ENCODE data around the gene OTUD4.
A peak's percentile ranks its signal among the peaks of the same experiment; 100 is the strongest.
"Not testable (repeated sequence)": the region's sequence is repeated elsewhere in the genome, so short reads cannot be mapped to it uniquely, and the experiment has no call there.

OTUD4 gene

DNA sequence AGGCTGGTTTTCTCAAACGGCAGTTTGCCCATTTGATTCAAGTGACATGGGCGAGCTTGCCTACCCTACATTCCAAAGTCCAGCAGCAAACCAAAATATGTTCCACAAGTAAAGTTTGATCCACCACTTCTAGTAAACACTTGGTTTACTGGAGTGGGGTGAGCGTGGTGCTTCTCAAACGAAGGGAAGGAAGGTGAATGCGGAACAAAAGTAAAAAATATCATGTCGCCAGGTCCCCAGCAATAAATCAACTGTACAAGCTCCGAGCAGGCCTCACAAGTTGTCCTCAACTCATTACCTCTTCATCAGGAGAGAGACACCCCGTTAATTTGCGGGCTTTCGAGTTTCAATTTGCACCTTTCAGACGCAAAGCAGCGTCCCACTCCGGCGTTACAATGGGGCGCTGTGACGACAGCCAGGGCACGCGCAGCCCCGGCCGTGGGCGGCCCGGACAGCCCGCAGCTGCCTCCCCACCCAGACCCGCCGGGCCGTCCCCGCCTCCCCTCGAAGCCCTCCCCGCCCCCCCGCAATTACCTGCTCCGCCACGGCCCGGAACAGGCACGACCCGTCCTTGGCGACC lies 1.0 kb downstream of the OTUD4 start:
- peak; percentile 15 for DNase-seq

DNA sequence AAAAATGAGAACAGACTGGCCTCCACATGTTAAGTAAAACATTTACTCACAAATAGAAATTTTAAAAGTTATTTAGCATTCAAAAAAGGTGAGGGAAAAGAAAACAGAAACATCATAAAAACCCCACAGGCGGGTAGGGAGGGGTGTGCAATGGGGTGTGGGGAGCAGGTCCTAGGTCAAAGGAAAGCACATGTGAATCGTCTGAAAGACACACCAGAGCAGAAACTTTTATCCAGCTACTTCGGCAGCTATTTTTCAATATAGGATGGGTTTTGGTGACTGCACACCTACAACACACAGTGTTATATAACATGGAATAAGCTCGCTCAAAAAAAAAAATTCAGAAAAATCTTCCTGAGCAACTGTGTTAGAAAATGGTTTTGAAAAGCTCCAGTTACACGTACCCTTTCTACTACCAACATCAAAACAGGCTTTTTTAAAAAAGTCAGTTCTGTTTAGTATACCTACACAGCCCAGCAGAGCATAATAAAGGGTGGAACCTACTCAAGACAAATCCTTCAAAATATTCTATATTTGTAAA lies 1.6 kb downstream of the OTUD4 start:
- DNase-seq = no peak

DNA sequence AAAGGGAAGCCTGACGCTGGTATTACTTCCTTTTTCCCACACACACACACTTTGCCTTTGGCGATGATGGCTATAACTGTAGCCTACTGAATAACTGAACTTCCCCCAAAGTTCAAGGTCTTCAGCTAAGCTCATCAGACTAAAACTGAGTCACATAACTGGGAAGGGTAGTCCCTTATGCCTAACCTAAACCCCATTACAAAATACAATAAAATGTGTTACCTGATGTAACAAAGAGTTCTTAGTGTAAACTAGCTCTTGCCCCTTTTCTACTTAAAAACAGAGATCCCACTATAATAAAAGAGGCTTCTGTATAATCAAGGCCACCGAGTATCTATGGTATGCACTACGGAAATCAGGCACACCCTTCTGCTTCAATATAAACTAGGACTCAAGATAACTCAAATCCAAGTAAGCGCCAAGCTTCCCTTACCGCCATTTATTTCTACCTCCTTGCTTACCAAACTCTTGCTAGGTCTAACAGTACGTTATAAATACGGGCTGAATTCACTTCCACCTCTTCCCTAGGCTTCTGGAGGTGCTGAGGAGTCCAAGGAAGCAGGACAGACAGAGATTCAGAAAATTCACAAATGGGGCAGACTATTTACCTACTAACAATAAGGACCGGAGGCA lies 2.4 kb downstream of the OTUD4 start:
- DNase-seq = peak; percentile 45

DNA sequence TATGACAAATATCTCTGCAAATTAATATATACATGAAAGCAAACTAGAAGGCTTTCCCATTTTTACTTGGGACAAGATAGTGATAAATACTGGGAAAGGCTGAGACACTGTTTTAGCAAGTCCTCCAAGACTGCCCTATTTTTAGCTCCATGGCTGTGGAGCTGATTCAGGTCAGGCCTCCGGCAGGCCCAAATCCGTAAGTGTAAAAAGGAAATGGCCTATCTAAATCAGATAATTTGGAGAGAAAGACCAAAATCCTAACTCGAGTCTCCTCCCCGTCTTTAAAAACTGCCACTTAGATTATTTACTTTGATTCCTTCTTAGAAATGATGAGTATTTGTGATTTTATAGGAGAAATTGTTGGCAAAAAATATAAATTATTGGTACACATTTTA lies 2.9 kb downstream of the OTUD4 start:
- no peak for DNase-seq

DNA sequence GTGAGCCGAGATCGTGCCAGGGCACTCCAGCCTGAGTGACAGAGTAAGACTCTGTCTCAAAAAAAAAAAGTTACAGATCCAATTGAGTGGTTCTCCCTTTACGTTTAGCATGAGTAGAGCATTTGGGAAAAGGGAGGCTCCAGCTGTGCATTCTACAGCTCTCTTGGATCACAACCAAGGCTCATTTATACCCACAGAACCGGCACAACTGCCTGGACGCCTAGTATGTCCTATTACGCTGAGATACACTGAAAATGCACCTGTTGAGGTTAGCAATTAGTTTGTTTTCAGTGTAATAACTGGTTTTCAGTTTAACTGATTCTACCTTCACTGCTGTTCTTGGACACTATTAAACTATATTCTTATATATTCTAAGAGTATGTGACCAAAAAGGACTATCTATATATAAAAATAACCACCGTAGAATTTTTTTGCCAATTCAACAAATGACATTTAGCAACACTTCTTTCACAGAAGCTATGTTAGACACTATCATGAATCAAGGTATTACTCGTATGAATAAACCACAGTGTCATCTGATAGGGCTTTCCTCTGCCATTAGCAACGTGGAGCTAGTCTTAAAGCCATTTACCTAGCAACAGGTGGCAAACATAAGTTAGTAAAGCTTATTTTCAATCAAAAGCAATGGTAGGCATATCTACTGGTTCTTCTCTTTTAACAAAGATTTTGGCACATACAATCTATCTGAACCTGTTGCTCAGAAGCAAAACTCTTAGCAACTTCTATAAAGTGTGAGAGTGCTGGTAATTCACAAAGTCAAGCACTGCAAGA lies 3.6 kb downstream of the OTUD4 start:
- no peak for DNase-seq

DNA sequence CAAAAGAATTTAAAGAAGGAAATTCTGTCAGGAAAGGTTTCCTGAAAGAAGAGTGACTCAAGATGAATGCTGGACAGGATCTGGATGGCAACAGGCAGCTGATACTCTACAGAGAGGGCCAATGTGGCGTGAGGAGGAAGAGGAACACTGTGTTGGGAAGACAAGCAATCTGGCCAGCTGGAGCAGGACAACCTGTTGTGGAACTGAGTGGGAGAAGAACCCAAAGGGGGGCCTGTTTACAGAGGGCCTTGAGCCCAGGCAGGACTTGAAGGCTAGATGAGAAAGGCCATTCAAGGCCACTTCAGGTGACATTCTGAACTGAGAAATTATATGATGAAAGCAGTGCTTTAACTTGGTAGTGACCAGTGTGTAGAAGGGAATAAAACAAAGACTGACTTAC lies 8.5 kb downstream of the OTUD4 start:
- DNase-seq = no peak

DNA sequence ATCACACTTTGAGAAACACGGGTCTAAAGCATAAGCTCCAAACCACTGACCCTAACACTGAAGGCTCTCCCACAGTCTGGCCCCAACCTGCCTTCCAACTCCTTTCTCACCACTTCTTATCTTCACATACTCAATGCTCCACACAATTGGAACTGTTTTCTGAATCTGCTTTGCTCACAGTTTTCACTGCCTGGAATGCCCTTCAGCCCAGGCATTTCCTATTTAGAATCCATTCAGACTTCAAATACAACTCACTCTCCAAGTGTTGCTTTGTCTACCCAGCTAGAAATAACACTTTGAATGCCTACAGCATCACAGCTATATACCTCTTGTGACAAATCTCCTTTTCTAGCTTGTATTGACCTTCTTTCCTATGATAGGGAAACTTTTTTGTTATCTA lies 10.2 kb downstream of the OTUD4 start:
- DNase-seq = no peak

DNA sequence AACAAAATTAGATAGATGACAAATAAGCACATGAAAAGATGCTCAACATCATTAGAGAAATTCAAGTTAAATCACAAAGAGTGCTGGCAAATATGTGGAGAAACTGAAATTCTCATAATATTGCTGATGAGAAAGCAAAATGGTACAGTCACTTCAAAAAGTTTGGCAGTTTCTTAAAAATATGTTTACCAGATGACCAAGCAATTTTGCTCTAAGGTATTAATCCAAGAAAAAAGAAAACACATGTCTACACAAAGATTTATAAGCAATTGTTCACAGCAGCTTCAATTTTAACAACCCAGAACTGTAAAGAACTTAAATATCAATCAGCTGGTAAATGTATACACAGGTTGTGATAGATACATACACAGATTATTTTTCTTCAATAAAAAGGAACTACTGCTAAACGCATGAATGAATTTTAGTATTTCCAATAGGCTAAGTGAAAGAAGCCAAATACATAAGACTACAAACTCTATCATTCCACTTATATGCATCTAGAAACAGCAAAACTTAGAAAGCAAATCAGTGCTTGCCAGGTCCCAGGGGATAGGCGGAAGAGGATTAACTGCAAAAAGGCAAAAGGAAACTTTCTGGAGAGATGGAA lies 11.7 kb downstream of the OTUD4 start:
- DNase-seq = no peak

DNA sequence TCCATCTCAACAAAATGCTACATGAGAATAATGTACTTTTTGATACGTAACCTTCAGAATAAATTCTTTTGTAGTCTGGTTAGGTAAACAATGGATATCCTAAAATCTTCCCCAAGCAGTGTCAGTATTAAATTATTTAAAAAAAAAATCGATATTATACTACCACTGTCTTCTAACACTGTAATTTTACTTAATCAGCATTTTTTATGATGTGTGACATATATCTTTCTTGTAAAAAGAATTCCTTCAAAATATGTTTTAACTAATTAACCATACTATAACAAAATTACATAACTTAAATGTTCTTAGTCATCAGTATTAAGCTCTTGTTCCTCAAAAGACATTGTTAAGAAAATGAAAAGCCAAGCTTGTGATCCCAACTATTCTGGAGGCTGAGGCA lies 12.5 kb downstream of the OTUD4 start:
- DNase-seq = no peak

DNA sequence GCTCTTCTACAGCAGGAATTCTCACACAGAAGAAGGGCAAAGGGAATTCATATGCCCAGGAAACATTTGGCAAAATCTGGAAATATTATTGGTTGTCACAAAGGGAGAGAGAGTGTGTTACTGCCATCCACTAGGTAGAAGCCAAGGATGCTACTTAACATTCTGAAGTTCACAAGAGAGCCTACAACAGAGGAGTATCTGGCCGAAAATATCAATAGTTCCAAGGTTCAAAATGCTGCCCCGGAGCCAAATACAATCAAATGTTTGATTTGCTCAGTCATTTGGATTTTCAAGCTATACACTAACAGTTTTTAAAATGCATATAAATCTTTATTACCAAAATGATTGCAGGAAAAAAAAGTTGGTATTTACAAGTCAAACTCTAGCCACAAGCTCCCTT lies 18.8 kb downstream of the OTUD4 start:
- no peak for DNase-seq

DNA sequence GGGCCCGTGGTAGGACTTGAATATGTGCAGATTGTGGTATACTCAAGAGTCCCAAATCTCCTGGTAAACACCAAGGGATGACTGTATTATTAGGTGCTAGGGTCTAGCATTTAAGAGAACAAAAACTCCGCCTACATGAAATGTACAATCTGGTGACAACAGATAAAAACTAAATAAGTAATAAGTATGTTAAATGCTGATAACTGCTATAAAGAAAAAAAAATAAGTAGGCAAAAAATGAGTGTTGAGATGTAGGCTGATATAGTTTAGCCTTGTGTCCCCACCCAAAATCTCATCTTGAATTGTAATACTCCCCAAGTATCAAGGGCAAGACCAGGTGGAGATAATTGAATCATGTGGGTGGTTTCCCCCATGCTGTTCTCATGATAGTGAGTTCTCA lies 23.4 kb downstream of the OTUD4 start:
- DNase-seq = no peak

DNA sequence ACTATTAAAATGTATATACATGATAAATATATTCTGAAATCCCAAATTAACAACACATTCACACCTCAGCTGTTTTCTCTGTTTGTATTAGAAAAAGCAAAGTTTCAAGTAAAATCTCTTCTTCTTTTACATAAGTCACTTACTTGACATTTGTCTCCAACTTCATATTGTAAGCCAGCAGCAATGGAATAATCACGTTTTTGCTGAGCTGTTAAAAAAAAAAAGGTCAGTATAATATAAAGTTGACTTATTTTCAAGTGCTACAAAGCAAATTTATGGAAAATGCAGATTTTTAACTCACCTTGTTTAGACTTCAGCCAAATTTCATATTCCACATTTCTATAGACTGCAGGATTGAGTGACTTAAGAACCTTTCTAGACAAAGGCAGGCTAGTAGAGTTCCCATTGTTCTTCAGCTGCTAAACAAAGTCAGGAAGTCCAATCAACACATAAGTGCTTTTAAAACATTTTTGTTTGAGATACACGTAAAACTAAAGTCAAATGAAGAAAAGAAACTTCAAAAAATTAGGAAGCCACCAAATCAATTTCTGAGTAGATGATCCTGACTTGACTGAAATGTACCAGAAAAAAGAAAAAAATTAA lies 25.0 kb downstream of the OTUD4 start:
- DNase-seq = no peak

DNA sequence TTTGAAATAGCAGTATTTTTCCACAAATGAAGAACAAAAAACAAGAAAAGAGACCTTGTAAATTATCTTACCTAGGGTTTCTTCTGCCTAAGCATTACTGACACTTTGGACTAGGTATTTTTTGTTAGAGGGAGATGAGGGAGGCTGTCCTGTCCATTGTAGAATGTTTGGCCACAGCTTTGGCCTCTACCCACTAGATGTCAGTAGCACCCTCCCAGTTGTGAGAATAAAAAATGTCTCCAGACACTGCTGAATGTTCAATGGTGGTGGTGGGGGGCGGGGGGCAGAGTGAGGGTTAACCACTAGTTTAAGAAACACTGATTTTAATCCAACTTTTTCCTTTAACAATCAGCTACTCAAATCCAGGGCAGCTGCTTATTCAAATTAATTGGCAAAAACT lies 25.8 kb downstream of the OTUD4 start:
- no peak for DNase-seq

DNA sequence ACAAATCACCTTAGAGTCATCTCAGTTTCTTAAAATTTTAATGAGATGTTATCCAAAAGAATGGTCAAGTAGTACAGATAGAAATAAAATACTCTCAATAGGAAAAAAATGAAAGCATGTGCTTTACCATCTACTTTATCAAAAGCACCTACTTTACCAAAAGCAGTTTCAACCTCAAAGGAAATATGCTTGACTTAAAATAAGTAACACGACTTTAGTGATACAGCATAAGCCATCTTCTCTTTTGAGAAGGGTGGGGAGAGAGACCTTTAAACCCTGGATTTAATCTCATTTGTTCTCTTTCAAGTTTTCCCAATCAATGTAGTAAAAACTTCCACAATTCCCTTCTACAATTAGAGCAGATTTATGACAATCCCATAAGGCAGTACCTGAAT lies 26.5 kb downstream of the OTUD4 start:
- DNase-seq = no peak

DNA sequence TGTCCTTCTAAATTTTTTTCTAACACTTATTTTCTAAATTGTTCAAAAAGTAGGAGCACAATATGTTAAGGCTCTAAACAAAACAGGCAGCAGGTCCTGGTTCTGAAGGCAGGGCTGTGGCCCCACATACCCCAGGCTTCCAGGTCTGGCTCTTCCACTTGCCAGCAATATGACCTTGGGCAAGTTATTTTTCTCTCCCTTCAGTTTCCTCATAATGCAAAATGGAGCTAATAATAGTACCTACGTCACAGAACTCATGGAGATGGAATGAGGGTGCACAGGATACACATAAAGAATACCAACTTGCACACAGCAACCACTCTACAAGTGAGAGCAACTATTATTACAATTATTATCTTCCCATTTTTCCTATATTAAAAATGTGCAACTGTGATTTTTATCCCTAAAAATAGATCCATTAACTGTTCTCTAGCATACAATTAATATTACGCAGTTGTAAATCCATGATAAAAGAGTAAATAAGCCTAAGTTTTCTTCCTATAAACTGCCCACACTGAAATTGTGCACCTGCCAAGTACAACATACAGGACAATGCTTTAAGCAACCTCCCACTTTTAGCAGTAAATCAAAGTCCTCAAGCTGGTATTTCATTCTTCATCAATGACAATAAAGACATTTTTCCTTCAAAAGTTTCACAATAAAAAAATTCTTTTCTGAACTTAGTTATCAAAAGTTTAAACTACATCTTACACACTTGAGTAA lies 27.0 kb downstream of the OTUD4 start:
- DNase-seq = no peak

DNA sequence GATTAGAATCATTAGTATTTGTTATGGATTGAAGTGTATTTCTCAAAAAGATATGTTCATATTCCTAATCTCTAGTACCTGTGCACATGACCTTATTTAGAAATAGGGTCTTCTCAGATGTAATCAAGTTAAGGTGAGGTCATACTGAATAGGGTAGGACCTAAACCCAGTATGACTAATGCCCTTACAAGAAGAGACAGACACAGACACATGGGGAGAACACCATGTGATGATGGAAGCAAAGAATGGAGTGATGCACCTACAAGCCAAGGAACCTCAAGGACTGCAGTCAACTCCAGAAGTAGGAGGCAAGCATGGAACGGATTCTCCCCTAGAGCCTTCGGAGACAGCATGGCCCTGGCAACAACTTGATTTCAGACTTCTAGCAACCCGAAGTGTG lies 31.4 kb downstream of the OTUD4 start:
- no peak for DNase-seq

DNA sequence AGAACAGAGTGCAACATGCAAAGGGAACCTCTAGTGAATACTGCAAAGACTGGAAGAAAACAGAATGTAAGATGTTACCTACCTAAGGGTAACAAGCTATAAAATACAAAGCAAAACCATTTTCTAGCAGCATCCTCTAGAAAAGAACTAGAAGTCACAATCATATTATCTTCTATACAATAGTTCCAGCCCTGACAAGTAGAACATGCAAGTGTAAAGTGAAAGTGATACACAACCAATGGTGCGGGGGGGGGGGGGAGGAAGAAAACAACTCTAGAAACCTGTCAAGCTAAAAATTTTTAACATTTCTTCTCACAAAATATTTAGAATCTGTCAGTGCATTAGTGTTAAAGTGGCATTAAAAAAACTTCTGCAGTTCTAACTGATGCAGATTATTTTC lies 44.2 kb downstream of the OTUD4 start:
- not testable (repeated sequence) for DNase-seq

DNA sequence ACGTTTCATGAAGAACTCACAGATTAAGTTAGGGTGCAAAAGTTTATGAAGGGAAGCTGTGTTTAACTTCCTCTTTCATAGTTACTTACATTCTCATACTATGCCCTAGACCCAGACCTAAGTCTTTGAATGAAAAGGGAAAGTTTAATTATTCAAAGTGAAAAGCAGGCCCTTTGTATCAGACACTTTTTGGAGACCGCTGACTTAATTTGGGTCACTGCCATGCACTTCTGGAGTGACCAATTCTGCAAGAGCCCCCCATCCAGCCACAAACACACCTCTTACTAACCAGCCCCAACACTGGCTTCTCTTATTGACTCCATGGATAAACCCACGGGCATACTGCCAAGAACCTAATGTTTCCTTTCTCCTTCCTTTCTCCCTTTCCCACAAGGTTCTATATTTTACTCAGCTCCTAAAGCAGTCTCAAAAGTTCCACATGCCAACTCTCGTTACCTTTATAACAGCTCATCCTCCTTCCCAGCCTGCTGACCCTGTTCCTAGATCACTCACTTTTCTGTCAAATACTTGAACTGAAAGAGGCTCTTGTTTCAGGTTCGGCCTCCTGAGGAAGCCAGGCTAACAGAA lies 47.8 kb downstream of the OTUD4 start:
- DNase-seq = peak; percentile 21

DNA sequence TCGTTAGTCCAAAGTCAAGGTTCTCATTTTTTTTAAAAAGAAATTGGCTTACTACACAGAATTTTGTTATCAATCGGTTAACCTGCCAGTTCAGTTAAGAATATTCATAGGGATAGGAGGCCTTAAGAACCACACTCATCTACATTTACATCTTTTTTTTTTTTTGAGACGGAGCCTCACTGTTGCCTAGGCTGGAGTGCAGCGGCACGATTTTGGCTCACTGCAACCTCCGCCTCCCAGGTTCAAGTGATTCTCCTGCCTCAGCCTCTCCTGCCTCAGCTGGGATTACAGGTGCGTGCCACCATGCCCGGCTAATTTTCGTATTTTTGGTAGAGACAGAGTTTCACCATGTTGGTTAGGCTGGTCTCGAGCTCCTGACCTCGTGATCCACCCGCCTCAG lies 48.5 kb downstream of the OTUD4 start:
- DNase-seq = no peak

DNA sequence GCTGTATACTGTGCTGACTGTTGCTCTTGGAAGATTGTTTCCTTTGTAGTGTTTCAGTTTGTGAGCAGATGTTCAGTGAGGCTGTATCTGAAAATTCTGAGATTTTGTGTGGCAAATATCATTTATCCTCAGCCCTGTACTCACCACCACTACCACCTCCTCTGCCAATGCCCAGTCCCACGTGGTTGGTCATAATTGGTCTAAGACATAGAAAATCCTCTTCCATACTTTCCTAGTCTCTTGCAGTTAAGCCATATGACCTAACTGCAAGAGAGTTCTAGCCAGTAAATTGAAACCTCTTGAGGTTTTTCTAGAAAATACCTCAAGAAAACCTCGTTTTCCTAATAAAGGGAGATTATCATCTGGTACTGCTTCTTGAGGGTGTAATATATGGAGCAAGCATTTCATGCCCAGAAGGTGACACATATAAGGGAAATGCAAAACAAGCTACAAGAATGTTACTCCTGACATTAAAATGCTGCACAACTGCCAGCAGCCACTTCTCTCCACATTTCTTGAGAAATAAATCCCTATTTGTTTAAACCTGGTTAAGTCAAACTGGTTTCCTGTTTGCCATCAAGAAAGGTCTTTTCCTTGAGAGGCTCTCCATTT lies 49.5 kb downstream of the OTUD4 start:
- DNase-seq = peak; percentile 43

DNA sequence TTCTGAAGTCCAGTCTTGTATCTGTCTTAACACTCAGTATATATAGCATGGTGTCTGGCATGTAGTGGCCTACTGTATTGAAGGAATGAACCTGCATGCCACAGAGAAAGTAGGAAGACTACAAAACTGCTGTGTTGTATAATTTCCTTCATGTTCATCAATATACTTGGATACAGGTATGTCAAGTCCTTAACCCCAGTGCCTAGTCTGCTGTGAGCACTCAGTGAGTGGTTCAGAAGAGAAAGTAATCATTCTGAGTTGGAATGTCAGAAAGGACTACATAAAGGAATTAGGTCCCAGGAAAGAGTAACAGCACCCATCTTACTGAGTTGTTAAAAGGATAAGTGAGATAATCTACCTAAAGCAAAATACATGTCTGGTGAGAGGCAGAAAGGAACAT lies 50.3 kb downstream of the OTUD4 start:
- no peak for DNase-seq

DNA sequence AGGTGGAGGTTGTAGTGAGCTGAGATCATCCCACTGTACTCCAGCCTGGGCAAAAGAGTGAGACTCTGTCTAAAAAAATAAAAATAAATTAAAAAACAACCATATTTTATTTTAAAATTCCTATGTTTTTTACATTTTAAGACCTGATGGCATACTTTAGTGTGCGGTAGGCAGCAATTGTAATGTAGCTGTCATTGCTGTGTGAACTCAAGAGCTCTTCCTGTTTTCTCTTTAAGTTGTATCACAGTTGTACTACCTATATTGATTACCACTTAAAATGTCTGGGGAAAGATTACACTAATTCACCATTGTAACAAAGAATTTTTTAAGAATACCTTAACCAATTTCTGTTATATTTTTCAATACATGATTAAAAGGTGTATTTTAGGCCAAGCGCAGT lies 55.0 kb downstream of the OTUD4 start:
- no peak for DNase-seq

Measured in GF-D8 (cell line).